K562 (cell line): ENCODE results near the gene ATP5F1C. TPM values are rescaled to one million over a fixed set of nuclear protein-coding genes. Genes with fewer than 3 reads are reported as not detected.

Experiments
- ATAC-seq: fragments of 200-7000 bp; cut with Tn5 transposase; 3 replicates; pipeline ENCODE4 v1.9.1; 2020; ENCODE audit warnings: moderate library complexity
- BruUV-seq: library from RNA; stranded (reverse); fragments of 400-500 nt; replicated peaks from 2 replicates; lab custom pipeline; 2021; lab: Mats Ljungman, UMichigan
- CTCF ChIA-PET: fragments of 300-600 bp; formaldehyde crosslinking; extraction: SDS; loops from one replicate; lab custom pipeline; 2021; ENCODE audit warnings: low intra/inter-chr PET ratio; lab: Yijun Ruan, JAX
- POLR2A ChIA-PET: fragments of 300-600, 350-650 bp; sonication (Branson Sonifier 250); formaldehyde crosslinking; extraction: SDS; loops from one replicate; lab custom pipeline; 2021; ENCODE audit warnings: antibody characterized with exemption, inconsistent platforms; lab: Yijun Ruan, JAX
- DNase-seq, 4 experiments: peaks; one replicate each; pipeline versions ENCODE4 v3.0.0 to v3.0.0-alpha.2; 2011 to 2018; ENCODE audit warnings: low spot score in 3 of 4, mixed read lengths in 3 of 4; ENCODE audit errors: extremely low read depth in 1 of 4
- FAIRE-seq: peaks from 2 replicates; lab custom pipeline; 2011; peaks lifted over from hg19 to GRCh38; lab: Jason Lieb, UNC
- H2AFZ ChIP-seq: 2 replicates; pipeline ENCODE4 v1.6.0; 2011; ENCODE audit warnings: low read depth, low read length, control low read depth, inconsistent platforms
- H3K27ac ChIP-seq: fragments of 200-600 bp; 3 replicates; pipeline ENCODE4 v1.8.0; 2011; ENCODE audit warnings: low read depth, mild to moderate bottlenecking, control low read depth, inconsistent platforms, low read length, moderate library complexity, mixed read lengths; ENCODE audit errors: extremely low read depth
- H3K27me3 ChIP-seq, 2 experiments: fragments of 300-600 bp in 1 of 2; 2 replicates in 1 of 2; 3 replicates in 1 of 2; pipeline versions ENCODE4 v1.6.0 to v1.8.0; 2011; ENCODE audit warnings: inconsistent platforms in 2 of 2, low read length in 2 of 2, mild to moderate bottlenecking in 1 of 2, mixed read lengths in 1 of 2, moderate library complexity in 1 of 2; ENCODE audit not compliant: control insufficient read depth in 2 of 2, insufficient read depth in 2 of 2
- H3K36me3 ChIP-seq: fragments of 300-600 bp; 3 replicates; pipeline ENCODE4 v1.8.0; 2011; ENCODE audit warnings: mild to moderate bottlenecking, low read length, inconsistent platforms; ENCODE audit not compliant: control insufficient read depth, insufficient read depth
- H3K4me1 ChIP-seq, 2 experiments: fragments of 200-600 bp in 1 of 2; replicated peaks in 1 of 2; 2 replicates in 1 of 2; 3 replicates in 1 of 2; pipeline versions ENCODE4 v1.5.1 to v1.8.0; 2011; ENCODE audit warnings: inconsistent platforms in 2 of 2, low read length in 2 of 2, mild to moderate bottlenecking in 1 of 2, mixed read lengths in 1 of 2, moderate library complexity in 1 of 2; ENCODE audit not compliant: control insufficient read depth in 2 of 2, insufficient read depth in 2 of 2
- H3K4me2 ChIP-seq: 2 replicates; pipeline ENCODE4 v1.6.1; 2011; ENCODE audit warnings: low read length, control low read depth, inconsistent platforms, mixed read lengths; ENCODE audit not compliant: insufficient read depth
- H3K4me3 ChIP-seq: fragments of 200-600 bp; sonication (generic), shearing (Covaris generic); 2 replicates; pipeline ENCODE4 v1.5.1; 2016; ENCODE audit warnings: control low read depth, inconsistent platforms
- H3K79me2 ChIP-seq: fragments of 200-600 bp; 3 replicates; pipeline ENCODE4 v1.8.0; 2011; ENCODE audit warnings: low read length, inconsistent platforms; ENCODE audit not compliant: control insufficient read depth, insufficient read depth
- H3K9ac ChIP-seq, 2 experiments: 2 replicates each; pipeline versions ENCODE4 v1.6.0 to v1.6.1; 2011; ENCODE audit warnings: low read depth in 2 of 2, low read length in 2 of 2, control low read depth in 1 of 2, inconsistent platforms in 1 of 2, mild to moderate bottlenecking in 1 of 2, mixed read lengths in 1 of 2; ENCODE audit not compliant: insufficient read depth in 1 of 2
- H3K9me1 ChIP-seq: one replicate; pipeline ENCODE4 v1.6.0; 2011; ENCODE audit warnings: inconsistent platforms, mild to moderate bottlenecking, low read length, moderate library complexity; ENCODE audit not compliant: control insufficient read depth, insufficient read depth
- H3K9me3 ChIP-seq: replicated peaks from 2 replicates; pipeline ENCODE4 v1.5.1; 2011; ENCODE audit warnings: low read depth, low read length, inconsistent platforms; ENCODE audit not compliant: control insufficient read depth, insufficient read depth
- H4K20me1 ChIP-seq: replicated peaks from 2 replicates; pipeline ENCODE4 v1.6.1; 2011; ENCODE audit warnings: low read length, inconsistent platforms, mixed read lengths; ENCODE audit not compliant: control insufficient read depth, insufficient read depth
- ARID1B ChIP-seq: fragments of 450-650 bp; IDR thresholded peaks from 2 replicates; pipeline ENCODE4 v1.6.1; 2016; ENCODE audit warnings: antibody characterized with exemption, mild to moderate bottlenecking, inconsistent platforms
- BACH1 ChIP-seq: fragments of 200-800 bp; sonication (Bioruptor generic); IDR thresholded peaks from 2 replicates; pipeline ENCODE4 v1.6.1; 2016; ENCODE audit warnings: missing genetic modification characterization, missing compliant biosample characterization
- BCOR ChIP-seq: fragments of 450-650 bp; IDR thresholded peaks from 2 replicates; pipeline ENCODE4 v1.6.1; 2016
- HMG20A ChIP-seq: fragments of 450-650 bp; formaldehyde crosslinking; conservative IDR thresholded peaks from 2 replicates; pipeline ENCODE4 v1.4.0; 2020; ENCODE audit warnings: mild to moderate bottlenecking, mixed read lengths
- LEF1 ChIP-seq: fragments of 450-650 bp; IDR thresholded peaks from 2 replicates; pipeline ENCODE4 v1.6.1; 2016; ENCODE audit warnings: mild to moderate bottlenecking
- MTA1 ChIP-seq: fragments of 450-650 bp; IDR thresholded peaks from 2 replicates; pipeline ENCODE4 v1.6.1; 2017; ENCODE audit warnings: borderline replicate concordance
- RNF2 ChIP-seq: sonication (generic); IDR thresholded peaks from 2 replicates; pipeline ENCODE4 v1.6.1; 2016
- TCF3 ChIP-seq: sonication (generic); formaldehyde crosslinking; IDR thresholded peaks from 2 replicates; pipeline ENCODE4 v1.4.0; 2020; ENCODE audit warnings: mild to moderate bottlenecking, missing genetic modification reagents
- TEAD1 ChIP-seq, 2 experiments: fragments of 450-650 bp in 1 of 2; sonication (generic) in 1 of 2; formaldehyde crosslinking; IDR thresholded peaks; 2 replicates each; pipeline versions ENCODE4 v1.4.0 to v1.8.0; 2020 to 2022; ENCODE audit warnings: mild to moderate bottlenecking in 2 of 2, missing genetic modification reagents in 1 of 2
- ZNF140 ChIP-seq: fragments of 250-450 bp; sonication (Bioruptor Pico); IDR thresholded peaks from 2 replicates; pipeline ENCODE4 v1.8.0; 2021; ENCODE audit warnings: moderate library complexity, mild to moderate bottlenecking, inconsistent platforms
- ZNF197 ChIP-seq: fragments of 200-800 bp; sonication (Bioruptor generic); IDR thresholded peaks from 2 replicates; pipeline ENCODE4 v1.6.1; 2016; ENCODE audit warnings: low read depth, missing genetic modification characterization, missing compliant biosample characterization
- ZNF695 ChIP-seq: fragments of 450-650 bp; formaldehyde crosslinking; IDR thresholded peaks from 2 replicates; pipeline ENCODE4 v1.4.0; 2020; ENCODE audit warnings: mild to moderate bottlenecking, moderate library complexity
- WGBS: fragments of 100-300 bp; shearing (Covaris generic); methylation state at CpG from one replicate; pipeline ENCODE4 v1.1.6; 2016; ENCODE audit warnings: low coverage, mixed read lengths; ENCODE audit not compliant: insufficient coverage; ENCODE audit errors: missing lambda C conversion rate; 5-methylcytosine and 5-hydroxymethylcytosine counted together
- in situ Hi-C: fragments of 300-500 bp; cut with MboI; formaldehyde crosslinking; loops from 4 replicates; pipeline ENCODE4 v1.15.0; 2018; ENCODE audit warnings: inconsistent platforms, mixed read lengths
- intact Hi-C: fragments of 100-400 bp; cut with micrococcal nuclease; formaldehyde crosslinking; loops from 2 replicates; pipeline ENCODE4 v1.14.2; 2022
- polyA plus RNA-seq, 8 experiments: library from polyadenylated mRNA; depleted of rRNA in 4 of 8; stranded (reverse) in 5 of 8; unstranded in 3 of 8; fragments of >200 nt; fragmentation: Nextera tagmentation in 2 of 8; fragmentation: Illumina TruSeq in 1 of 8; extraction: Ambion mirVana in 2 of 8; extraction: Trizol in 1 of 8; gene quantifications; 2 replicates each; pipeline versions ENCODE4 v1.2.1 to v1.2.3, GENCODE V29; 2011 to 2014; ENCODE audit warnings: inconsistent platforms in 1 of 8, missing spikeins in 1 of 8
- total RNA-seq, 7 experiments: library from RNA; depleted of rRNA in 6 of 7; stranded (reverse); fragments of >200 nt in 6 of 7; fragmentation: Illumina TruSeq in 2 of 7; extraction: Trizol in 2 of 7; gene quantifications; 2 replicates each; pipeline versions ENCODE4 v1.2.1 to v1.2.3, GENCODE V29; 2011 to 2021; ENCODE audit warnings: low replicate concordance in 1 of 7
- TF ChIP-seq, protein P1 (sequence below): fragments of 250-450 bp; sonication (Bioruptor Pico); IDR thresholded peaks from 2 replicates; pipeline ENCODE4 v1.4.0; 2020; ENCODE audit warnings: mild to moderate bottlenecking, moderate library complexity
- TF ChIP-seq, protein P2 (sequence below), 2 experiments: fragments of 250-450 bp in 1 of 2; fragments of 450-650 bp in 1 of 2; sonication (Bioruptor Pico) in 1 of 2; IDR thresholded peaks; 2 replicates each; pipeline versions ENCODE4 v1.6.1 to v1.8.0; 2016 to 2021; ENCODE audit warnings: mild to moderate bottlenecking in 2 of 2, moderate library complexity in 2 of 2, missing compliant biosample characterization in 1 of 2, missing genetic modification characterization in 1 of 2
- TF ChIP-seq, protein P3 (sequence below): fragments of 450-650 bp; conservative IDR thresholded peaks from 2 replicates; pipeline ENCODE4 v1.6.1; 2016; ENCODE audit warnings: missing genetic modification characterization, low read depth, mild to moderate bottlenecking, control low read depth, missing compliant biosample characterization

The ATP5F1C gene
- total and polyA plus RNA-seq, 9 of the 15 experiments (the other 6 are each of a cell fraction or from before 2014, with no cell fraction given) = 389 to 1,475 (median 559) TPM

DNA sequence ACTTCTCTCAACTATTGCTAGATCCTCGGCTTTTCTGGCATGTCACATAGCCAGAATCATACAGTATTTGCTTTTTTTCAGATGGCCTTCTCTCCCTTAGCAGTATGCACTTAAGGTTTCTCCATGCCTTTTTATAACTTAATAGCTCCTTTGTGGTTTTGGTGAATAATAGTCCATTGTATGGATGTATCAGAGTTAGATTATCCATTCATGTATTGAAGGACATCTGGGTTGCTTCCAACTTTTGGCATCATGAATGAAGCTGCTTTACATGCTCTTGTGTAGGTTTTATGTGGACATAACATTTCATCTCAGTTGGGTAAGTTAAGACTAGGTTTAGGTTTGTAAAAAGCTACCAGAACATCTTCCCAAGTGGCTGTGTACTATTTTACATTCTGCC, 4.6 kb downstream of the ATP5F1C start (continued):
- TF ChIP-seq HMG20A (CRISPR knock-in tag) (no peak), ARID1B (no peak)

DNA sequence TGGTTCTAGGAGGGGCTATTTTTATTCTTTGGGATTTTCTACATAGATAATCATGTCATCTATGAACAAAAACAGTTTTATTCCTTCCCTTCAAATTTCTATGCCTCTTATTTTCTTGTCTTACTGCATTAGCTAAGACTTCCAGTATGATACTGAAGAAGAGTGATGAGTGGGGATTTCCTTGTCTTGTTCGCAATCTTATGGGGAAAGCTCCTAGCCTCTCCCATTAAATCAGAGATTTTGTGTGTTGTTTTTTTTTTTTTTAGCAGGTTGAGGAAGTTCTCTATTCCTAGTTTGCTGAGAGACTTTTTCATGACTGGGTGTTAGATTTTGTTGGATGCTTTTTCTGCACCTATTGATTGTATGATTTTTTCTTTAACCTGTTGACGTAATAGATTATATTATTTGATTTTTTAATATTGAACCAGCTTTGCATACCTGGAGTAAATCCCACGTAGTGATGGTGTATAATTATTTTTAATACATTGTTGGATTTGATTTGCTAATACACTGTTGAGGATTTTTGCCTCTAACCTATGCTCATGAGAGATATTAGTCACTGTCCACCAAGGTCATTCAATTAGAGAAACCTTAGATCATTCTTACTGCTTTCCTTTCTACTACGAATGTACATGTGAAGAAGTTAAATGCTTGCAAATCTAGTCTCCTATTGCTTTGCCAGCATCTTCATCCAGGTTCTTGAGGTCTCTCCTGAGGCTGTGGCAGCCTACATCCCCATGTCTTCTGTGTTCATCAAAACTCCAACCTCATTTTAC, 6.5 kb downstream of the ATP5F1C start:
- in situ Hi-C loops (no loop called here), intact Hi-C loops (no loop called here)
- WGBS = 72% methylated on average over 4 of the region's 4 CpGs
- FAIRE-seq (no peak), DNase-seq (no peak), ATAC-seq (no peak)
- Histone ChIP-seq H3K79me2 (peaks cover 82% of the 10 kb centered on the region), H3K9me3 (no peaks in the 10 kb centered on the region), H3K36me3 (peaks cover 86% of the 10 kb centered on the region), H4K20me1 (peaks cover 16% of the 10 kb centered on the region), H3K4me1 (peaks cover 0 to 30% of the 10 kb centered on the region in 2 experiments; a peak in 3 of 5 replicates), H3K27me3 (no peaks in the 10 kb centered on the region), H3K9me1 (no peaks in the 10 kb centered on the region), H3K9ac (no peak overlapping the region; a peak in 1 of 4 replicates), H3K4me3 (no peak overlapping the region), H3K27ac (peak overlapping the region; percentile 11; the same call in 1 of the 3 replicates), H2AFZ (no peak overlapping the region), H3K4me2 (no peak overlapping the region)
- ChIA-PET POLR2A (no interaction called here), CTCF (no interaction called here)
- BruUV-seq = no TSS peak
- TF ChIP-seq, protein P1, sequence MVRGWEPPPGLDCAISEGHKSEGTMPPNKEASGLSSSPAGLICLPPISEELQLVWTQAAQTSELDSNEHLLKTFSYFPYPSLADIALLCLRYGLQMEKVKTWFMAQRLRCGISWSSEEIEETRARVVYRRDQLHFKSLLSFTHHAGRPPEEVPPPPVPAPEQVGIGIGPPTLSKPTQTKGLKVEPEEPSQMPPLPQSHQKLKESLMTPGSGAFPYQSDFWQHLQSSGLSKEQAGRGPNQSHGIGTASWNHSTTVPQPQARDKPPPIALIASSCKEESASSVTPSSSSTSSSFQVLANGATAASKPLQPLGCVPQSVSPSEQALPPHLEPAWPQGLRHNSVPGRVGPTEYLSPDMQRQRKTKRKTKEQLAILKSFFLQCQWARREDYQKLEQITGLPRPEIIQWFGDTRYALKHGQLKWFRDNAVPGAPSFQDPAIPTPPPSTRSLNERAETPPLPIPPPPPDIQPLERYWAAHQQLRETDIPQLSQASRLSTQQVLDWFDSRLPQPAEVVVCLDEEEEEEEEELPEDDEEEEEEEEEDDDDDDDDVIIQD (CRISPR knock-in tag) = no peak
- TF ChIP-seq RNF2 = no peak
- TF ChIP-seq ZNF695 (CRISPR knock-in tag) = no peak
- no peak for TF ChIP-seq TCF3 (CRISPR knock-in tag)
- TF ChIP-seq LEF1 = no peak
- TF ChIP-seq BACH1 (tag) = no peak
- TF ChIP-seq, protein P2, sequence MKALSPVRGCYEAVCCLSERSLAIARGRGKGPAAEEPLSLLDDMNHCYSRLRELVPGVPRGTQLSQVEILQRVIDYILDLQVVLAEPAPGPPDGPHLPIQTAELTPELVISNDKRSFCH (CRISPR knock-in tag; IDR thresholded peaks at IDR 0.05) = no peak
- TF ChIP-seq, protein P2 (tag; IDR thresholded peaks at IDR 0.05) = no peak
- no peak for TF ChIP-seq TEAD1 (CRISPR knock-in tag; IDR thresholded peaks at IDR 0.05)
- no peak for TF ChIP-seq ZNF140 (CRISPR knock-in tag)
- TF ChIP-seq, protein P3, sequence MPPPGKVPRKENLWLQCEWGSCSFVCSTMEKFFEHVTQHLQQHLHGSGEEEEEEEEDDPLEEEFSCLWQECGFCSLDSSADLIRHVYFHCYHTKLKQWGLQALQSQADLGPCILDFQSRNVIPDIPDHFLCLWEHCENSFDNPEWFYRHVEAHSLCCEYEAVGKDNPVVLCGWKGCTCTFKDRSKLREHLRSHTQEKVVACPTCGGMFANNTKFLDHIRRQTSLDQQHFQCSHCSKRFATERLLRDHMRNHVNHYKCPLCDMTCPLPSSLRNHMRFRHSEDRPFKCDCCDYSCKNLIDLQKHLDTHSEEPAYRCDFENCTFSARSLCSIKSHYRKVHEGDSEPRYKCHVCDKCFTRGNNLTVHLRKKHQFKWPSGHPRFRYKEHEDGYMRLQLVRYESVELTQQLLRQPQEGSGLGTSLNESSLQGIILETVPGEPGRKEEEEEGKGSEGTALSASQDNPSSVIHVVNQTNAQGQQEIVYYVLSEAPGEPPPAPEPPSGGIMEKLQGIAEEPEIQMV (tag) = no peak
- TF ChIP-seq MTA1 = no peak
- TF ChIP-seq ZNF197 (CRISPR knock-in tag) = no peak
- TF ChIP-seq BCOR = no peak
